Ishikawa (cell line): ENCODE data around the gene UNC45A.

ENCODE experiments used
- CEBPB ChIP-seq: IDR thresholded peaks from 2 replicates; pipeline ENCODE4 v1.6.1; 2012
- CREB1 ChIP-seq: IDR thresholded peaks from 2 replicates; pipeline ENCODE4 v1.6.1; 2012; ENCODE audit warnings: low read depth
- EGR1 ChIP-seq: IDR thresholded peaks from 2 replicates; pipeline ENCODE4 v1.6.1; 2012
- EP300 ChIP-seq: IDR thresholded peaks from 2 replicates; pipeline ENCODE4 v1.6.1; 2012; ENCODE audit warnings: borderline replicate concordance
- FOXM1 ChIP-seq: IDR thresholded peaks from 2 replicates; pipeline ENCODE4 v1.6.1; 2012; ENCODE audit warnings: low read depth, borderline replicate concordance
- MAX ChIP-seq: IDR thresholded peaks from 2 replicates; pipeline ENCODE4 v1.6.1; 2012
- NFIC ChIP-seq: IDR thresholded peaks from 2 replicates; pipeline ENCODE4 v1.6.1; 2012
- RAD21 ChIP-seq: IDR thresholded peaks from 2 replicates; pipeline ENCODE4 v1.6.1; 2012; ENCODE audit warnings: low read depth
- TAF1 ChIP-seq: IDR thresholded peaks from 2 replicates; pipeline ENCODE4 v1.6.1; 2012; ENCODE audit warnings: low read depth, mild to moderate bottlenecking
- TCF12 ChIP-seq: IDR thresholded peaks from 2 replicates; pipeline ENCODE4 v1.6.1; 2012; ENCODE audit warnings: low read depth
- TEAD4 ChIP-seq: IDR thresholded peaks from 2 replicates; pipeline ENCODE4 v1.6.1; 2012
- USF1 ChIP-seq: IDR thresholded peaks from 2 replicates; pipeline ENCODE4 v1.6.1; 2012
- YY1 ChIP-seq: IDR thresholded peaks from 2 replicates; pipeline ENCODE4 v1.6.1; 2012; ENCODE audit warnings: low read depth
- ZBTB7A ChIP-seq: IDR thresholded peaks from 2 replicates; pipeline ENCODE4 v1.6.1; 2012; ENCODE audit warnings: low read depth
- TF ChIP-seq, protein P1 (sequence below): IDR thresholded peaks from 2 replicates; pipeline ENCODE4 v1.6.1; 2012; ENCODE audit warnings: low read depth, mild to moderate bottlenecking

UNC45A gene

GRCh38 chr15:90955624-90956273 lies 20.7 kb downstream of the UNC45A start:
- TF ChIP-seq, protein P1, sequence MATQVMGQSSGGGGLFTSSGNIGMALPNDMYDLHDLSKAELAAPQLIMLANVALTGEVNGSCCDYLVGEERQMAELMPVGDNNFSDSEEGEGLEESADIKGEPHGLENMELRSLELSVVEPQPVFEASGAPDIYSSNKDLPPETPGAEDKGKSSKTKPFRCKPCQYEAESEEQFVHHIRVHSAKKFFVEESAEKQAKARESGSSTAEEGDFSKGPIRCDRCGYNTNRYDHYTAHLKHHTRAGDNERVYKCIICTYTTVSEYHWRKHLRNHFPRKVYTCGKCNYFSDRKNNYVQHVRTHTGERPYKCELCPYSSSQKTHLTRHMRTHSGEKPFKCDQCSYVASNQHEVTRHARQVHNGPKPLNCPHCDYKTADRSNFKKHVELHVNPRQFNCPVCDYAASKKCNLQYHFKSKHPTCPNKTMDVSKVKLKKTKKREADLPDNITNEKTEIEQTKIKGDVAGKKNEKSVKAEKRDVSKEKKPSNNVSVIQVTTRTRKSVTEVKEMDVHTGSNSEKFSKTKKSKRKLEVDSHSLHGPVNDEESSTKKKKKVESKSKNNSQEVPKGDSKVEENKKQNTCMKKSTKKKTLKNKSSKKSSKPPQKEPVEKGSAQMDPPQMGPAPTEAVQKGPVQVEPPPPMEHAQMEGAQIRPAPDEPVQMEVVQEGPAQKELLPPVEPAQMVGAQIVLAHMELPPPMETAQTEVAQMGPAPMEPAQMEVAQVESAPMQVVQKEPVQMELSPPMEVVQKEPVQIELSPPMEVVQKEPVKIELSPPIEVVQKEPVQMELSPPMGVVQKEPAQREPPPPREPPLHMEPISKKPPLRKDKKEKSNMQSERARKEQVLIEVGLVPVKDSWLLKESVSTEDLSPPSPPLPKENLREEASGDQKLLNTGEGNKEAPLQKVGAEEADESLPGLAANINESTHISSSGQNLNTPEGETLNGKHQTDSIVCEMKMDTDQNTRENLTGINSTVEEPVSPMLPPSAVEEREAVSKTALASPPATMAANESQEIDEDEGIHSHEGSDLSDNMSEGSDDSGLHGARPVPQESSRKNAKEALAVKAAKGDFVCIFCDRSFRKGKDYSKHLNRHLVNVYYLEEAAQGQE, result no peak
- TF ChIP-seq RAD21 (no peak), TCF12 (no peak; the same call in 1 of the 2 replicates), YY1 (no peak), ZBTB7A (no peak), CREB1 (no peak), FOXM1 (no peak), EGR1 (no peak), CEBPB (no peak), TAF1 (no peak), MAX (0 out of 2 replicates have a peak, but pooled peaks have one; percentile 6), NFIC (peak; percentile 81), EP300 (no peak)

DNA sequence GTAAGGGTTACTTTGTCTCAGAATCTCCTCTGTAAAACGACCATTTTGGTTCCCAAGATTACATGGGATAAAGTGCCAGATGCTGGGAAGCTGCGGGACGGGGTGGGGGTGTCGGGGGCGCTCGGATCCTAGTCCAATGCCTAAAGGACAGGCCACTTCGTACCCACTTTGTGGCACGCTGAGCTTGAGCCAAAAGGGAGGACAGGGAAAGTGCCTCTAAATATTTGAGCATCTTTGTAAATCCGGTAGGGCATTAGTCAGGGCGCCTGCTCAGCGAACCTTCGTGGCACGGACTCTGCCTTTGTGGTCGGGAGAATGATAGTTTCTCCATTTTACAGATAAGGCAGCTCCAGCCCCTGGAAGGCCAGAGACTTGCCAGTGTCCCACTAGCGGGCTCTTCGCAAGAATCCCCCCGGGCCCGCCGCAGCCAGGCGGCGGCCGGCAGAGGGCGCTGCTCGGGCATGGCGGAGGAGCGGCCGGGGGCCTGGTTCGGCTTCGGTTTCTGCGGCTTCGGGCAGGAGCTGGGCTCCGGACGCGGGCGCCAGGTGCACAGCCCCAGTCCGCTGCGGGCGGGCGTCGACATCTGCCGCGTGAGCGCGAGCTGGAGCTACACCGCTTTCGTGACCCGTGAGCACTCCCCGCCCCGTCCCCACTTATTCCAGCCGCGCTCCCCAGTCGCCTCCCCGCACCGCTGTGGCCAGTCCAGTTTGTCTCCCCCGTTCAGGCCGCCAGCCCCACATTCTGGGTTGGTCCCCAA lies 21.4 kb downstream of the UNC45A start:
- TF ChIP-seq TEAD4, result no peak
- TF ChIP-seq USF1, result no peak
- 0 out of 2 replicates have a peak, but pooled peaks have one; percentile 29 for TF ChIP-seq MAX
- no peak for TF ChIP-seq FOXM1
- 0 out of 2 replicates have a peak, but pooled peaks have one; percentile 22 for TF ChIP-seq ZBTB7A
- peak; percentile 65; the same call in 1 of the 2 replicates for TF ChIP-seq YY1
- TF ChIP-seq RAD21, result peak; percentile 18; the same call in 1 of the 2 replicates
- no peak; the same call in 1 of the 2 replicates for TF ChIP-seq TAF1
- TF ChIP-seq EGR1, result no peak
- no peak for TF ChIP-seq CEBPB

DNA sequence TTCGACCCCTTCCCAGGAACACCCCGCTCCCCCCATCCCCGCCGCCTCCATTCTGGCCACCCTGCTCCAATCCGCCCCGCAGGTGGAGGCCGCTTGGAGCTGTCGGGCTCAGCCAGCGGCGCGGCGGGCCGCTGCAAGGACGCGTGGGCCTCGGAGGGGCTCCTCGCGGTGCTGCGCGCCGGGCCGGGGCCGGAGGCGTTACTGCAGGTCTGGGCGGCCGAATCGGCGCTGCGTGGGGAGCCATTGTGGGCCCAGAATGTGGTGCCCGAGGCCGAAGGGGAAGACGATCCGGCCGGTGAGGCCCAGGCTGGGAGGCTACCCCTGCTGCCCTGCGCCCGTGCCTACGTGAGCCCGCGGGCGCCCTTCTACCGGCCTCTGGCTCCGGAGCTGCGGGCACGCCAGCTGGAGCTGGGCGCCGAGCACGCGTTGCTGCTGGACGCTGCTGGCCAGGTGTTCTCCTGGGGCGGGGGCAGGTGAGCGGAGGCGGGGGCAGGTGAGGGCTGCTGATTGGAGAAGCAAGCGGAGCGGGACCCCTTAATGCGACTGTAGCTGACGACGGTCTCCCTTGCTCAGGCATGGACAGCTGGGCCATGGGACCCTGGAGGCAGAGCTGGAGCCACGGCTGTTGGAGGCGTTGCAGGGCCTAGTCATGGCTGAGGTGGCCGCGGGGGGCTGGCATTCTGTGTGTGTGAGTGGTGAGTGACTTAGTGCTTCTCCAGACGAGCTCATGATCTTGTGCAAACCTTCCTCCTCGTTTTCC lies 22.1 kb downstream of the UNC45A start:
- TF ChIP-seq FOXM1 (no peak), ZBTB7A (no peak), TEAD4 (no peak), TCF12 (no peak), USF1 (no peak)
- TF ChIP-seq, protein P1, result no peak

GRCh38 chr15:90957791-90958190 lies 22.7 kb downstream of the UNC45A start:
- no peak for TF ChIP-seq ZBTB7A
- TF ChIP-seq FOXM1, result no peak
- TF ChIP-seq YY1, result no peak
- no peak for TF ChIP-seq TAF1
- no peak for TF ChIP-seq EGR1
- TF ChIP-seq USF1, result no peak
- TF ChIP-seq EP300, result no peak
- TF ChIP-seq NFIC, result no peak
- no peak for TF ChIP-seq CREB1
- TF ChIP-seq TEAD4, result no peak
- TF ChIP-seq, protein P1, result no peak
- no peak for TF ChIP-seq MAX
